Measurements from ENCODE around the gene XAF1.
"Not testable (repeated sequence)": the region's sequence is repeated elsewhere in the genome, so short reads cannot be mapped to it uniquely, and the experiment has no call there.

The XAF1 gene

DNA sequence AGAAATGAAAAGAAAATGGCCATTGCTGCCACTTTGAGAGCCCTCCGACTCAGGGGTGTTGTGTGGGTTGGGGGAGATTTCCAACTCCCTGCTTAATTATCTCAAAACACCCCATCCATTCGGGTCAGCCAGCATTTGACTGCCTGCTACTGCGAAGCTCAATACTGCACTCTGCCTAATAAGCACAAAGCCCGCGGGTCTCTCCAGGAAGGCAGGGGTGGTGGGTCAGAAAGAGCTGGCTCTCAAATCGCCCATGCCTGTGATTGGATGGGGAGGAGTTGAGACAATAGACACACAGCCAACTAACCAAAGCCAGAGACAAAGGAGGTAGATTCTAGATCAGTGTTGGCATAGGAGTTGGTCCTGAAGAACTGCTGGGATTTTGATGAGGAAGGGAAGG, 2.3 kb upstream of the XAF1 start:
- no peak overlapping the region for H3K4me3 ChIP-seq (ENCODE audit: low read length)
- peak overlapping the region; percentile 47 for H3K27ac ChIP-seq (ENCODE audit: low read depth, low read length)
- peaks cover 24% of the 10 kb centered on the region for H3K4me1 ChIP-seq (ENCODE audit: insufficient read depth, low read length)
- H3K27me3 ChIP-seq (ENCODE audit: insufficient read depth, low read length) = no peaks in the 10 kb centered on the region
- no peaks in the 10 kb centered on the region for H3K36me3 ChIP-seq (ENCODE audit: insufficient read depth, low read length)
- 84% methylated on average over 5 of the region's 6 CpGs for WGBS
- H3K9me3 ChIP-seq (ENCODE audit: insufficient read depth, low read depth, low read length) = no peaks in the 10 kb centered on the region; the same call in 1 of the 2 replicates
- 0 out of 2 replicates have a peak overlapping the region, but pooled peaks have one; percentile 6 for H3K9ac ChIP-seq (ENCODE audit: low read depth, low read length)

DNA sequence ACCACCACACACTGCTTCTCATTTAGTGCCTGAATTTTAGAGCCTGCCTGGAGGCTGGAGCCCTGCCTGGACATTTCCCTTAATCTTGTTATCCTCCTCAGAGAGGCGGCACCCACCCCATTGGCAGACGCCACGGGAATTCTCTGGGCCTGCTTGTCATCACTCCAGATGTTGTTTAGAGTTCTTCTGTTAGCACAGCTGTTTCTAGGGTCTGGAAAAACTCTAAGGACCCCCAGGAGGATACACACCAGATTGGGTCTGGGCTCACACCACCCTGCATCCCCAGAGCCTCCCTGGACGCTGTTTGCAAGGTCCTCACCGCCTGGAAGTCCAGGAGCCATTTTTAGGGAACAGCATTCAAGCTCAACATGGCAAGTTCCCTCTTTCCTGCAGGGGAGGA, 565 bp upstream of the XAF1 start:
- H3K27me3 ChIP-seq (ENCODE audit: insufficient read depth, low read length) = no peaks in the 10 kb centered on the region
- peaks cover 24% of the 10 kb centered on the region for H3K4me1 ChIP-seq (ENCODE audit: insufficient read depth, low read length)
- H3K4me3 ChIP-seq (ENCODE audit: low read length) = no peak overlapping the region
- no peak overlapping the region for H3K27ac ChIP-seq (ENCODE audit: low read depth, low read length)
- no peaks in the 10 kb centered on the region for H3K36me3 ChIP-seq (ENCODE audit: insufficient read depth, low read length)
- 97% methylated on average over 5 of the region's 5 CpGs for WGBS
- no peaks in the 10 kb centered on the region for H3K9me3 ChIP-seq (ENCODE audit: insufficient read depth, low read depth, low read length)
- H3K9ac ChIP-seq (ENCODE audit: low read depth, low read length) = no peak overlapping the region

DNA sequence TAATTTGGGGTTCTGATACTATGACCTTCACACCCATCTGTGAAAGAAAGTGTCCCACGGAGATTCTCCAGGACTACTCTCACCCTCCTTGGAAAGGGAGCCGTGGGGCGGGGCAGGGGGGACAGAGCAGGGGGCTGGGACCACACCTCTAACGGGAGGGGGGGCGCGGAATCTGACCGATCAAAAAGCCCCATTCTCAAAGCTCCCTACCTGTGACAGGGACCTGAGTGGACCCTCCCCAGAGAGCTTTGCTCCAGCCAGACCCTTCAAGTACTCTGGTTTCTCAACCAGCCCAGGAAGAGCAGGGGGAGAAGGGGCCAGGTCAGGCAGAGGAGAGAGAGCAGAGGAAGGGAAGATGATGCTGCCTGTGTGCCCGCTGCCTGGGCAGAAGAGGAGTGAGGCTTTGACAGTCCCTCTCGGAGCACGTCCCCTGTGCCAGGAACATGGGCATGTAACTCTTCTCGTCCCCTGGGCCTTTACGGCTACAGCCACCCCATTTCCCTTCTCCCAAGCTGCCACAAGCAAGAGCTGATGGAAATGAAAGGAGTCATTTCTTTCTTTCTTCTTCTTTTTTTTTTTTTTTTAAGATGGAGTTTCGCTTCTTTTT, 682 bp downstream of the XAF1 start:
- Histone ChIP-seq H3K4me3 (ENCODE audit: low read length) (no peak overlapping the region), H3K9ac (ENCODE audit: low read depth, low read length) (no peak overlapping the region), H3K9me3 (ENCODE audit: insufficient read depth, low read depth, low read length) (no peaks in the 10 kb centered on the region), H3K36me3 (ENCODE audit: insufficient read depth, low read length) (no peaks in the 10 kb centered on the region), H3K27me3 (ENCODE audit: insufficient read depth, low read length) (no peaks in the 10 kb centered on the region), H3K27ac (ENCODE audit: low read depth, low read length) (no peak overlapping the region), H3K4me1 (ENCODE audit: insufficient read depth, low read length) (peaks cover 24% of the 10 kb centered on the region)
- WGBS = 81% methylated on average over 13 of the region's 13 CpGs

DNA sequence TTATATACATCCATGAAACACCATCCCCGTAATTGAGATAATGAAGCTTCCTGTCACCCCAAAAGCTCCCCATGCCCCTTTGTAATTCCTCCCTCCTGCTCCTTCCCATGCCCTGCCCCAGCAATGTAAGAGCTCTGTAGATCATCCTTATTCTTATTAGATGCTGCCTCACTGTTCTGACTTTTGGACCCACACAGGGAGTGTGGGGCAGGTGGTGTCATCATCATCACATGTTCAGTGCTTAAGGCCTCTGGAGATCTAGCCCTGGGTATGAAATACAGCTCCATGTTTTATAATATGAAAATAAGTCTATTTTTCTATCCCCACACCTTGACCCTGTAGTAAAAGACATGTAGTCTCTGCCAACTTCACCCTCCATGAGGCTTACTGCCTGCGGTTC, 1.9 kb downstream of the XAF1 start:
- 93% methylated on average over 2 of the region's 2 CpGs for WGBS
- Histone ChIP-seq H3K9ac (ENCODE audit: low read depth, low read length) (no peak overlapping the region), H3K27me3 (ENCODE audit: insufficient read depth, low read length) (no peaks in the 10 kb centered on the region), H3K9me3 (ENCODE audit: insufficient read depth, low read depth, low read length) (no peaks in the 10 kb centered on the region), H3K4me3 (ENCODE audit: low read length) (no peak overlapping the region), H3K27ac (ENCODE audit: low read depth, low read length) (no peak overlapping the region), H3K4me1 (ENCODE audit: insufficient read depth, low read length) (peaks cover 15% of the 10 kb centered on the region), H3K36me3 (ENCODE audit: insufficient read depth, low read length) (no peaks in the 10 kb centered on the region)

DNA sequence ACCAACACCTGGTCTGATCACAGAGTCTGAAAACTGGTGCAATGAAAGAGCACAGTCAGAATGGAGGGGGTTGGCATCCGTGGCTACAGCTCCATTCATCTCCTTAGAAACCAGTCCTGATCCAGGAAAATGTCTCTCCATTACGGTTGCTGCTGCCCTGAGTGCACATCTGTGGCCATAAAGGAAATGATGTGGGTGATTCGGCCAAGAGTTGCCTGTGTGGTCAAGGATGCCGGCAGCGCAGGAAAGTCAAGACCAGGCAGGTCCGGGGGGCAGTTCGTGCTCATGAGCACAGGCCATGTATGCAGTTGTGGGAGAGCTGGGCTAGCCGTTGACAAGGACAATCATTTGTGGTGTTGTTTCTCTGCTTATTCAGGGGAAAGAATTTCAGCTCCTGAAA, 5.9 kb downstream of the XAF1 start:
- Histone ChIP-seq H3K9ac (ENCODE audit: low read depth, low read length) (no peak overlapping the region), H3K36me3 (ENCODE audit: insufficient read depth, low read length) (no peaks in the 10 kb centered on the region), H3K4me1 (ENCODE audit: insufficient read depth, low read length) (no peaks in the 10 kb centered on the region), H3K27me3 (ENCODE audit: insufficient read depth, low read length) (no peaks in the 10 kb centered on the region), H3K27ac (ENCODE audit: low read depth, low read length) (no peak overlapping the region), H3K9me3 (ENCODE audit: insufficient read depth, low read depth, low read length) (no peaks in the 10 kb centered on the region), H3K4me3 (ENCODE audit: low read length) (no peak overlapping the region)
- WGBS = 90% methylated on average over 8 of the region's 8 CpGs

DNA sequence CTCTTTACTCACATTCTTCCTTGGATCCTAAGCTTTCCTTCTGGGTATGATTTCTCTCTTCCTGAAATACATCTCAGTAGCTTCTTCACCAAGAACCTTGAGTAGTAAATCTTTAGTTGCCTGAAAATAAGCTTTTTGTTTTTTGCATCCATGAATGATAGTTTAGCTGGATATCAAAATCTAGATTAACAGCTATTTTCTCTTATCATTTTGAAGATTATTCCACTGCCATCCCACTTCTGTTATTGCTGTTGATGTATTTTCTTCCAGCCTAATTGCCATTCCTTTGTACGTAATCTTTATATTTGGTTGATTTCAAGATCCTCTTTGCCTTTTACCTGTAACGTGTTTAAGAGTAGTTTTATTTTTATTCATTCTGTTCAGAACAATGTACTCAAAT, 12.6 kb downstream of the XAF1 start:
- H3K9ac ChIP-seq (ENCODE audit: low read depth, low read length) = no peak overlapping the region
- peaks cover 13% of the 10 kb centered on the region; the same call in 1 of the 2 replicates for H3K9me3 ChIP-seq (ENCODE audit: insufficient read depth, low read depth, low read length)
- no peaks in the 10 kb centered on the region for H3K36me3 ChIP-seq (ENCODE audit: insufficient read depth, low read length)
- H3K4me1 ChIP-seq (ENCODE audit: insufficient read depth, low read length) = no peaks in the 10 kb centered on the region
- H3K27ac ChIP-seq (ENCODE audit: low read depth, low read length) = no peak overlapping the region
- H3K4me3 ChIP-seq (ENCODE audit: low read length) = no peak overlapping the region
- WGBS = no CpG with 5 or more reads among the region's 2 CpGs
- peaks cover 5% of the 10 kb centered on the region; the same call in 1 of the 2 replicates for H3K27me3 ChIP-seq (ENCODE audit: insufficient read depth, low read length)

DNA sequence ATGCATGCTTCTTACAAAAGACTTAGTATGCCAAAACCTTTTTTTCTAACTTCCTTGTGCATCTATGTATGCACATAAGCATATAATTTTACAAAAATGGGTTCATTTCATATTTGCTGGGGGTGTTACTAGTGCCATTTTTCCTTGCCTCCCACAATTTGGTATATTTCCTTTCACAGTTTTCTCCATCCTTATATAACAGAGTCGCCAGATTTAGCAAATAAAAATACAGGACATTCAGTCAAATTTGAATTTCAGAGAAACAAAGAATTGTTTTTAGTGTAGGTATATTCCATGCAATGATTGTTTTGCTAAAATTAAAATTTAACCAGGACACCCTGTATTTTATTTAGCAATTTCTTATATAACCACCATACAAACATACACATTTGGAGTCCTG, 16.2 kb downstream of the XAF1 start:
- no peak overlapping the region for H3K27ac ChIP-seq (ENCODE audit: low read depth, low read length)
- peaks cover 13% of the 10 kb centered on the region; the same call in 1 of the 2 replicates for H3K9me3 ChIP-seq (ENCODE audit: insufficient read depth, low read depth, low read length)
- no peak overlapping the region for H3K4me3 ChIP-seq (ENCODE audit: low read length)
- peaks cover 31% of the 10 kb centered on the region for H3K27me3 ChIP-seq (ENCODE audit: insufficient read depth, low read length)
- WGBS = no CpG with 5 or more reads among the region's 1 CpG
- no peaks in the 10 kb centered on the region for H3K4me1 ChIP-seq (ENCODE audit: insufficient read depth, low read length)
- no peak overlapping the region for H3K9ac ChIP-seq (ENCODE audit: low read depth, low read length)
- H3K36me3 ChIP-seq (ENCODE audit: insufficient read depth, low read length) = no peaks in the 10 kb centered on the region

DNA sequence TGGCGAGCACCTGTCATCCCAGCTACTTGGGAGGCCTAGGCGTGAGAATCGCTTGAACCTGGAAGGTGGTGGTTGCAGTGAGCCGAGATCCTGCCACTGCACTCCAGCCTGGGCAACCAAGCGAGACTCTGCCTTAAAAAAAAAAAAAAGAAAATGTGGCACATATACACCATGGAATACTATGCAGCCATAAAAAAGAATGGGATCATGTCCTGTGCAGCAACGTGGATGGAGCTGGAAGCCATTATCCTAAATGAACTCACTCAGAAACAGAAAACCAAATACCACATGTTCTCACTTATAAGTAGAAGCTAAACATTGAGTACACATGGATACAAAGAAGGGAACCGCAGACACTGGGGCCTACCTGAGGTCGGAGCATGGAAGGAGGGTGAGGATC, 19.1 kb downstream of the XAF1 start:
- H3K27me3 ChIP-seq (ENCODE audit: insufficient read depth, low read length) = peaks cover 48% of the 10 kb centered on the region
- not testable (repeated sequence) for H3K9me3 ChIP-seq (ENCODE audit: insufficient read depth, low read depth, low read length); H3K4me1 ChIP-seq (ENCODE audit: insufficient read depth, low read length); H3K4me3 ChIP-seq (ENCODE audit: low read length); H3K36me3 ChIP-seq (ENCODE audit: insufficient read depth, low read length); H3K27ac ChIP-seq (ENCODE audit: low read depth, low read length); H3K9ac ChIP-seq (ENCODE audit: low read depth, low read length)
- 97% methylated on average over 8 of the region's 8 CpGs for WGBS

DNA sequence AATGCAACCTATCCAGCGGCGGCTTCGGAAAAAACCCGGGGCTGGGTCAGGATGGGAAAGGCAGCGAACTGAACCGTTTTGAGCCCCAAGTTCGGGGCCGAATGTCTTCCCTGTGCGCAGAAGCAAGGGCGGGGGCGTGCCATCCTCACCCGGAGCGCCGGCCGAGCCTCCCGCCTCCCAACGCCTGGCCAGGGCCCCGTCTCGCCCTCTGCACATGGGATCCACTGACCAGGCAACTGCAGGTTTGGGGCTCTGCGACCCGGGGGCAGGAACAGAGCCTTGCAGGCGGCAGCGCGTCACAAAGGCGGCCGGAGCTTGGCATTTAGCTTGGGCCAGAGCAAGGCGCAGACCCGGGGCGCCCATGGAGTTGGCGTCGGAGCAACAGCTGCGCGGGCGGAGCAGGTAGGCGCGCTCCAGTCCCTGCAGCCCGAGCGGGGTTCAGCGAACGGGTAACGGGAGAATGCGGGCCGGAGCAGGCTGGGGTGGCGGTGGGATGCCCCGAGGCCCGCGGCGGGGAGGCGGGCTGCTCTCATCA, 20.1 kb downstream of the XAF1 start, which contains the start of gene FBXO39:
Gene FBXO39, plus strand, starts transcription at position 345 of the 535 bp plus-strand sequence. CDS start 3,654 bp downstream, outside the sequence.
- WGBS = 4% methylated on average over 49 of the region's 49 CpGs
- Histone ChIP-seq H3K27me3 (ENCODE audit: insufficient read depth, low read length) (peaks cover 46% of the 10 kb centered on the region), H3K27ac (ENCODE audit: low read depth, low read length) (no peak within 1 kb of the TSS), H3K9me3 (ENCODE audit: insufficient read depth, low read depth, low read length) (no peaks in the 10 kb centered on the region), H3K9ac (ENCODE audit: low read depth, low read length) (peak within 1 kb of the TSS; percentile 46; the same call in 1 of the 2 replicates), H3K4me1 (ENCODE audit: insufficient read depth, low read length) (no peaks in the 10 kb centered on the region), H3K4me3 (ENCODE audit: low read length) (peak within 1 kb of the TSS; percentile 55), H3K36me3 (ENCODE audit: insufficient read depth, low read length) (no peaks in the 10 kb centered on the region)

DNA sequence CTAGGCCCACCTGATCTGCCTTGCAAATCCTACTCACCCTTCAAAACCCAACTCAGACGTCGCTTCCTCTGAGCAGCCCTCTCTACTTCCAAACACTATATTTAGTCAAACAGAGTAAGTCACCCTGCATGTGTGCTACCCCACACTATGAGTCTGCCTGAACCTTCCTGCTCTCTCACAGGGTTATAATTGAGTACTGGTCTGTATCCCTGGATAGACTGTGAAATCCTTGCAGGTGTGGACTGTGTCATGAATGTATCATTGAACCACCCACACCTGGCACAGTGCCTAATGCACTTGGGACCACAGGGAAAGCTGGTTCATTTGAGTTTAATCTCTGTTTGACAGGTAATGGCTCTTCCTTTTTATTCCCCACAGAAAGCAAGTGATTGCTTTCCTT, 23.6 kb downstream of the XAF1 start:
- Histone ChIP-seq H3K4me3 (ENCODE audit: low read length) (no peak overlapping the region), H3K9me3 (ENCODE audit: insufficient read depth, low read depth, low read length) (no peaks in the 10 kb centered on the region), H3K9ac (ENCODE audit: low read depth, low read length) (no peak overlapping the region), H3K27ac (ENCODE audit: low read depth, low read length) (no peak overlapping the region), H3K36me3 (ENCODE audit: insufficient read depth, low read length) (no peaks in the 10 kb centered on the region), H3K27me3 (ENCODE audit: insufficient read depth, low read length) (peaks cover 43% of the 10 kb centered on the region), H3K4me1 (ENCODE audit: insufficient read depth, low read length) (no peaks in the 10 kb centered on the region)
- WGBS = 65% methylated on average over 2 of the region's 2 CpGs

DNA sequence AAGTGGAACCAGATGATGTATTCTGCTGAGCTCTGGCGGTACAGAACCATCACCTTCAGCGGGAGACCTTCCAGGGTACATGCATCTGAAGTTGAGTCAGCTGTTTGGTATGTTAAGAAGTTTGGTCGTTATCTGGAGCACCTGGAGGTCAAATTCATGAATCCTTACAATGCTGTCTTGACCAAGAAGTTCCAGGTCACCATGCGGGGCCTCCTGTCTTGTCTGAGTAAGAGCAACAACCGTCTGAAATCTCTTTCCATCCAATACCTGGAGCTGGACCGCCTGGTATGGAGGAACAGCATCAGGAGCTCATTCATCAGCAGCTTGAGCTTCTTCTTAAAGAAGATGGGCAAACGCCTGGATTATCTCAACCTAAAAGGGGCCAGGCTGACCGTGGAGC, 24.2 kb downstream of the XAF1 start:
- no peaks in the 10 kb centered on the region for H3K9me3 ChIP-seq (ENCODE audit: insufficient read depth, low read depth, low read length)
- peaks cover 37% of the 10 kb centered on the region for H3K27me3 ChIP-seq (ENCODE audit: insufficient read depth, low read length)
- H3K27ac ChIP-seq (ENCODE audit: low read depth, low read length) = no peak overlapping the region
- no peaks in the 10 kb centered on the region for H3K36me3 ChIP-seq (ENCODE audit: insufficient read depth, low read length)
- no peak overlapping the region for H3K9ac ChIP-seq (ENCODE audit: low read depth, low read length)
- H3K4me3 ChIP-seq (ENCODE audit: low read length) = no peak overlapping the region
- WGBS = 85% methylated on average over 8 of the region's 8 CpGs
- no peaks in the 10 kb centered on the region for H3K4me1 ChIP-seq (ENCODE audit: insufficient read depth, low read length)
